Sigmoid colon (tissue), 7 donors: Measurements from ENCODE around the gene SMARCD1. TPM values are rescaled to one million over a fixed set of nuclear protein-coding genes. Genes with fewer than 3 reads are reported as not detected.

ENCODE experiments used
- DNase-seq: peaks from one replicate; pipeline ENCODE4 v3.0.0-alpha.2; 2019
- H3K27ac ChIP-seq, 4 donors: fragments of 200-600 bp; sonication (generic); one replicate each; pipeline ENCODE4 v1.5.1; 2016 to 2019; ENCODE audit warnings: mild to moderate bottlenecking in 1 of 4
- H3K27me3 ChIP-seq, 3 donors: fragments of 200-600 bp; sonication (generic); one replicate each; pipeline ENCODE4 v1.5.1; 2019; ENCODE audit warnings: mild to moderate bottlenecking in 1 of 3
- H3K36me3 ChIP-seq, 4 donors: fragments of 200-600 bp; sonication (generic); one replicate each; pipeline ENCODE4 v1.5.1; 2016 to 2019
- H3K4me1 ChIP-seq, 4 donors: fragments of 200-600 bp; sonication (generic); one replicate each; pipeline ENCODE4 v1.5.1; 2017 to 2019
- H3K4me3 ChIP-seq, 4 donors: fragments of 200-600 bp; sonication (generic); one replicate each; pipeline ENCODE4 v1.5.1; 2017 to 2019; ENCODE audit warnings: mild to moderate bottlenecking in 2 of 4, moderate library complexity in 1 of 4
- H3K9me3 ChIP-seq, 4 donors: fragments of 200-600 bp in 3 of 4; sonication (generic) in 3 of 4; one replicate each; pipeline versions ENCODE4 v1.5.1 to v1.6.1; 2013 to 2019
- CTCF ChIP-seq, 4 experiments: fragments of 450-650 bp in 3 of 4; fragments of 200-600 bp in 1 of 4; IDR thresholded peaks; one replicate each; pipeline ENCODE4 v1.5.1; 2016 to 2019; ENCODE audit warnings: antibody characterized with exemption in 4 of 4, mild to moderate bottlenecking in 3 of 4, moderate library complexity in 2 of 4
- EP300 ChIP-seq, 4 donors: sonication (generic); formaldehyde crosslinking; IDR thresholded peaks; one replicate each; pipeline ENCODE4 v1.6.1; 2017; ENCODE audit warnings: antibody characterized with exemption in 4 of 4
- POLR2A ChIP-seq, 2 donors: fragments of 450-650 bp; IDR thresholded peaks; one replicate each; pipeline ENCODE4 v1.6.1; 2016; ENCODE audit warnings: antibody characterized with exemption in 2 of 2, mild to moderate bottlenecking in 2 of 2, moderate library complexity in 2 of 2
- POLR2AphosphoS5 ChIP-seq, 4 donors: sonication (generic); formaldehyde crosslinking; IDR thresholded peaks; one replicate each; pipeline ENCODE4 v1.6.1; 2017; ENCODE audit warnings: antibody characterized with exemption in 4 of 4
- WGBS, 2 donors: extraction: QIAGEN DNeasy Blood & Tissue Kit; methylation state at CpG; one replicate each; pipeline ENCODE4 v1.1.7; 2013; 5-methylcytosine and 5-hydroxymethylcytosine counted together
- intact Hi-C: fragments of 100-400 bp; cut with DNase I; formaldehyde crosslinking; loops from one replicate; pipeline ENCODE4 v1.15.1; 2023
- polyA plus RNA-seq, 3 donors: library from polyadenylated mRNA; stranded (reverse); fragments of 200-250 nt; gene quantifications; one replicate each; pipeline ENCODE4 v1.2.3, GENCODE V29; 2013
- total RNA-seq, 4 donors: library from RNA; depleted of rRNA; stranded (reverse); fragments of >200 nt; gene quantifications; one replicate each; pipeline ENCODE4 v1.1.0, GENCODE V29; 2016
- donor health status: healthy with polysubstance abuse.
- donor health status: Bipolar disorder and iron deficiency.
- donor health status: healthy.

Gene SMARCD1
- total and polyA plus RNA-seq, 7 donors = 16.0 to 64.8 (median 26.4) TPM

- 8 to 11% methylated on average over 37 of the region's 37 CpGs for WGBS, 2 donors
- no peaks in the 10 kb centered on the region for H3K36me3 ChIP-seq
- no peaks in the 10 kb centered on the region for H3K27me3 ChIP-seq
- peaks cover 0 to 18% (median 13%) of the 10 kb centered on the region in 4 donors for H3K4me1 ChIP-seq
- H3K27ac ChIP-seq = peak overlapping the region; percentile 1 to 26 (median 15)
- intact Hi-C loops = no loop called here
- H3K4me3 ChIP-seq = peak overlapping the region; percentile 10 to 37 (median 30)
- no peaks in the 10 kb centered on the region for H3K9me3 ChIP-seq
- DNase-seq = peak; percentile 93
- TF ChIP-seq CTCF (IDR thresholded peaks at IDR 0.05) = no peak
- TF ChIP-seq EP300 (IDR thresholded peaks at IDR 0.05) = no peak
- no peak for TF ChIP-seq POLR2A (IDR thresholded peaks at IDR 0.05)
- no peak for TF ChIP-seq POLR2AphosphoS5 (IDR thresholded peaks at IDR 0.05)
Observed at GRCh38 chr12:50050410-50051098, 34.6 kb upstream of the SMARCD1 start.

- peak overlapping the region in 2 of 4 donors; percentile 25 to 37 for H3K4me3 ChIP-seq
- H3K9me3 ChIP-seq = no peaks in the 10 kb centered on the region
- no peak for DNase-seq
- H3K27ac ChIP-seq = peak overlapping the region; percentile 1 to 26 (median 15)
- H3K4me1 ChIP-seq = peaks cover 0 to 25% (median 20%) of the 10 kb centered on the region in 4 donors
- 61 to 74% methylated on average over 14 of the region's 14 CpGs for WGBS, 2 donors
- TF ChIP-seq POLR2AphosphoS5 (IDR thresholded peaks at IDR 0.05) (no peak), POLR2A (IDR thresholded peaks at IDR 0.05) (no peak), CTCF (IDR thresholded peaks at IDR 0.05) (no peak), EP300 (IDR thresholded peaks at IDR 0.05) (no peak)
- H3K36me3 ChIP-seq = no peaks in the 10 kb centered on the region
- intact Hi-C loops = no loop called here
- no peaks in the 10 kb centered on the region for H3K27me3 ChIP-seq
Observed at GRCh38 chr12:50051101-50051806, 33.9 kb upstream of the SMARCD1 start.

- Histone ChIP-seq H3K9me3 (no peaks in the 10 kb centered on the region), H3K27me3 (no peaks in the 10 kb centered on the region), H3K4me3 (no peak overlapping the region), H3K4me1 (peaks cover 0 to 35% (median 30%) of the 10 kb centered on the region in 4 donors), H3K27ac (no peak overlapping the region), H3K36me3 (no peaks in the 10 kb centered on the region)
- intact Hi-C loops = no loop called here
- DNase-seq = no peak
- no peak for TF ChIP-seq POLR2AphosphoS5 (IDR thresholded peaks at IDR 0.05)
- TF ChIP-seq EP300 (IDR thresholded peaks at IDR 0.05) = no peak
Observed at GRCh38 chr12:50052544-50052943, 32.6 kb upstream of the SMARCD1 start.

GRCh38 chr12:50052964-50053363, 32.2 kb upstream of the SMARCD1 start:
- Histone ChIP-seq H3K27me3 (no peaks in the 10 kb centered on the region), H3K4me1 (peaks cover 0 to 38% (median 33%) of the 10 kb centered on the region in 4 donors), H3K27ac (no peak overlapping the region), H3K9me3 (no peaks in the 10 kb centered on the region), H3K36me3 (no peaks in the 10 kb centered on the region), H3K4me3 (no peak overlapping the region)
- no peak for TF ChIP-seq POLR2A (IDR thresholded peaks at IDR 0.05)
- no peak for TF ChIP-seq POLR2AphosphoS5 (IDR thresholded peaks at IDR 0.05)
- no peak for TF ChIP-seq EP300 (IDR thresholded peaks at IDR 0.05)
- no peak for TF ChIP-seq CTCF (IDR thresholded peaks at IDR 0.05)
- 93 to 96% methylated on average over 7 of the region's 7 CpGs for WGBS, 2 donors
- DNase-seq = no peak
- intact Hi-C loops = no loop called here

GRCh38 chr12:50053583-50053982, 31.6 kb upstream of the SMARCD1 start:
- Histone ChIP-seq H3K36me3 (no peaks in the 10 kb centered on the region), H3K27ac (no peak overlapping the region), H3K9me3 (no peaks in the 10 kb centered on the region), H3K4me3 (no peak overlapping the region), H3K27me3 (no peaks in the 10 kb centered on the region), H3K4me1 (peaks cover 0 to 44% (median 37%) of the 10 kb centered on the region in 4 donors)
- 75 to 80% methylated on average over 1 of the region's 1 CpG for WGBS, 2 donors
- TF ChIP-seq POLR2A (IDR thresholded peaks at IDR 0.05) = no peak
- no peak for TF ChIP-seq CTCF (IDR thresholded peaks at IDR 0.05)
- TF ChIP-seq POLR2AphosphoS5 (IDR thresholded peaks at IDR 0.05) = no peak
- intact Hi-C loops = no loop called here
- no peak for DNase-seq
